ENCODE results near the gene LRRC3.

- TF ChIP-seq EZH2 (optimal IDR thresholded peaks at IDR 0.05; ENCODE audit: low read depth, low read length) (no peak), EZH2phosphoT487 (IDR thresholded peaks at IDR 0.05; ENCODE audit: low read length) (no peak)
- TF ChIP-seq, protein P1, sequence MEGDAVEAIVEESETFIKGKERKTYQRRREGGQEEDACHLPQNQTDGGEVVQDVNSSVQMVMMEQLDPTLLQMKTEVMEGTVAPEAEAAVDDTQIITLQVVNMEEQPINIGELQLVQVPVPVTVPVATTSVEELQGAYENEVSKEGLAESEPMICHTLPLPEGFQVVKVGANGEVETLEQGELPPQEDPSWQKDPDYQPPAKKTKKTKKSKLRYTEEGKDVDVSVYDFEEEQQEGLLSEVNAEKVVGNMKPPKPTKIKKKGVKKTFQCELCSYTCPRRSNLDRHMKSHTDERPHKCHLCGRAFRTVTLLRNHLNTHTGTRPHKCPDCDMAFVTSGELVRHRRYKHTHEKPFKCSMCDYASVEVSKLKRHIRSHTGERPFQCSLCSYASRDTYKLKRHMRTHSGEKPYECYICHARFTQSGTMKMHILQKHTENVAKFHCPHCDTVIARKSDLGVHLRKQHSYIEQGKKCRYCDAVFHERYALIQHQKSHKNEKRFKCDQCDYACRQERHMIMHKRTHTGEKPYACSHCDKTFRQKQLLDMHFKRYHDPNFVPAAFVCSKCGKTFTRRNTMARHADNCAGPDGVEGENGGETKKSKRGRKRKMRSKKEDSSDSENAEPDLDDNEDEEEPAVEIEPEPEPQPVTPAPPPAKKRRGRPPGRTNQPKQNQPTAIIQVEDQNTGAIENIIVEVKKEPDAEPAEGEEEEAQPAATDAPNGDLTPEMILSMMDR (IDR thresholded peaks at IDR 0.05; ENCODE audit: low read length), result no peak
These were observed 11.4 kb upstream of the LRRC3 start for GRCh38 chr21:44443891-44444285.

All from MM.1S (cell line).